Mesodermal cell (in vitro differentiated cells): ENCODE data around the gene MTUS2.

ENCODE experiments used
- H3K27ac ChIP-seq: 2 replicates; pipeline ENCODE4 v1.7.0; 2013; ENCODE audit warnings: mild to moderate bottlenecking, low read depth, low read length, moderate library complexity; ENCODE audit not compliant: severe bottlenecking
- H3K36me3 ChIP-seq: 2 replicates; pipeline ENCODE4 v1.7.1; 2013; ENCODE audit warnings: mild to moderate bottlenecking, low read length, moderate library complexity; ENCODE audit not compliant: control insufficient read depth, insufficient read depth
- H3K4me1 ChIP-seq: one replicate; pipeline ENCODE4 v1.7.1; 2013; ENCODE audit warnings: mild to moderate bottlenecking, low read length; ENCODE audit not compliant: insufficient read depth, control insufficient read depth, poor library complexity, severe bottlenecking
- H3K4me3 ChIP-seq: 2 replicates; pipeline ENCODE4 v1.7.0; 2013; ENCODE audit warnings: low read length, control low read depth, mild to moderate bottlenecking; ENCODE audit not compliant: insufficient read depth, poor library complexity, severe bottlenecking; ENCODE audit errors: extremely low read depth
- H3K9me3 ChIP-seq: 2 replicates; pipeline ENCODE4 v1.7.1; 2013; ENCODE audit warnings: mild to moderate bottlenecking, low read length, moderate library complexity; ENCODE audit not compliant: control insufficient read depth
- WGBS, 2 experiments: methylation state at CpG; one replicate each; pipeline ENCODE4 v1.1.5; 2013; ENCODE audit warnings: missing lambda C conversion rate in 2 of 2; ENCODE audit not compliant: insufficient coverage in 2 of 2; 5-methylcytosine and 5-hydroxymethylcytosine counted together

MTUS2 gene

GRCh38 chr13:28877408-28877807 lies 57.3 kb downstream of the MTUS2 start:
- 83% methylated on average over 1 of the region's 4 CpGs; no CpG with 5 or more reads in 1 of the 2 experiments for WGBS, 2 experiments
- Histone ChIP-seq H3K36me3 (no peaks in the 10 kb centered on the region), H3K4me3 (no peak overlapping the region), H3K4me1 (no peaks in the 10 kb centered on the region), H3K9me3 (peaks cover 10% of the 10 kb centered on the region), H3K27ac (no peak overlapping the region)

GRCh38 chr13:28885181-28885580 lies 65.0 kb downstream of the MTUS2 start:
- WGBS, 2 experiments, result 20 to 50% methylated on average over 2 to 3 of the region's 4 CpGs
- no peaks in the 10 kb centered on the region for H3K4me1 ChIP-seq
- no peaks in the 10 kb centered on the region for H3K36me3 ChIP-seq
- no peak overlapping the region for H3K4me3 ChIP-seq
- peaks cover 21% of the 10 kb centered on the region for H3K9me3 ChIP-seq
- H3K27ac ChIP-seq, result no peak overlapping the region

- H3K27ac ChIP-seq, result no peak overlapping the region
- H3K4me3 ChIP-seq, result no peak overlapping the region
- H3K9me3 ChIP-seq, result peaks cover 15% of the 10 kb centered on the region
- WGBS, 2 experiments, result 74 to 80% methylated on average over 4 of the region's 6 CpGs
- H3K36me3 ChIP-seq, result no peaks in the 10 kb centered on the region
- no peaks in the 10 kb centered on the region for H3K4me1 ChIP-seq
These were observed 69.1 kb downstream of the MTUS2 start for GRCh38 chr13:28889086-28889732.

GRCh38 chr13:28890712-28891111 lies 70.6 kb downstream of the MTUS2 start:
- Histone ChIP-seq H3K36me3 (no peaks in the 10 kb centered on the region), H3K4me1 (no peaks in the 10 kb centered on the region), H3K9me3 (peaks cover 11% of the 10 kb centered on the region), H3K27ac (no peak overlapping the region), H3K4me3 (no peak overlapping the region)
- 43 to 54% methylated on average over 2 to 3 of the region's 3 CpGs for WGBS, 2 experiments

GRCh38 chr13:28918030-28918429 lies 97.9 kb downstream of the MTUS2 start:
- Histone ChIP-seq H3K36me3 (no peaks in the 10 kb centered on the region), H3K4me1 (no peaks in the 10 kb centered on the region), H3K27ac (no peak overlapping the region), H3K9me3 (peaks cover 25% of the 10 kb centered on the region), H3K4me3 (no peak overlapping the region)
- 60 to 100% methylated on average over 1 to 2 of the region's 2 CpGs for WGBS, 2 experiments

- Histone ChIP-seq H3K9me3 (peaks cover 19% of the 10 kb centered on the region), H3K36me3 (no peaks in the 10 kb centered on the region), H3K27ac (no peak overlapping the region), H3K4me1 (no peaks in the 10 kb centered on the region), H3K4me3 (no peak overlapping the region)
- 67 to 81% methylated on average over 1 to 4 of the region's 6 CpGs for WGBS, 2 experiments
These were observed 102.2 kb downstream of the MTUS2 start for GRCh38 chr13:28922341-28922740.

GRCh38 chr13:28935104-28935503 lies 115.0 kb downstream of the MTUS2 start:
- Histone ChIP-seq H3K4me3 (no peak overlapping the region), H3K9me3 (peaks cover 10% of the 10 kb centered on the region), H3K36me3 (no peaks in the 10 kb centered on the region), H3K4me1 (no peaks in the 10 kb centered on the region), H3K27ac (no peak overlapping the region)
- 50% methylated on average over 2 of the region's 2 CpGs; no CpG with 5 or more reads in 1 of the 2 experiments for WGBS, 2 experiments

- H3K27ac ChIP-seq, result no peak overlapping the region
- WGBS, 2 experiments, result no CpG with 5 or more reads among the region's 2 CpGs
These were observed 122.8 kb downstream of the MTUS2 start for GRCh38 chr13:28942906-28943305.

GRCh38 chr13:28953714-28954418 lies 133.7 kb downstream of the MTUS2 start:
- Histone ChIP-seq H3K36me3 (no peaks in the 10 kb centered on the region), H3K27ac (no peak overlapping the region), H3K4me1 (no peaks in the 10 kb centered on the region), H3K4me3 (no peak overlapping the region), H3K9me3 (peaks cover 14% of the 10 kb centered on the region)
- 71 to 78% methylated on average over 2 of the region's 4 CpGs for WGBS, 2 experiments

More at GRCh38 chr13:28942906-28943305, 122.8 kb downstream of the MTUS2 start:
- Histone ChIP-seq H3K4me3 (no peak overlapping the region), H3K9me3 (no peaks in the 10 kb centered on the region), H3K36me3 (no peaks in the 10 kb centered on the region), H3K4me1 (no peaks in the 10 kb centered on the region)

- Histone ChIP-seq H3K27ac (no peak overlapping the region), H3K4me1 (no peaks in the 10 kb centered on the region), H3K9me3 (peaks cover 10% of the 10 kb centered on the region), H3K36me3 (no peaks in the 10 kb centered on the region), H3K4me3 (no peak overlapping the region)
- WGBS, 2 experiments, result 72 to 77% methylated on average over 3 to 4 of the region's 5 CpGs
These were observed 134.2 kb downstream of the MTUS2 start for GRCh38 chr13:28954419-28954725.

- no peaks in the 10 kb centered on the region for H3K4me1 ChIP-seq
- no peak overlapping the region for H3K4me3 ChIP-seq
- 81 to 96% methylated on average over 2 of the region's 5 CpGs for WGBS, 2 experiments
- no peaks in the 10 kb centered on the region for H3K36me3 ChIP-seq
- no peak overlapping the region for H3K27ac ChIP-seq
- H3K9me3 ChIP-seq, result peaks cover 6% of the 10 kb centered on the region
These were observed 134.7 kb downstream of the MTUS2 start for GRCh38 chr13:28954810-28955209.
